Measurements from ENCODE around the gene SLC9A9.

SLC9A9 gene

GRCh38 chr3:143676747-143677146, 171.5 kb downstream of the SLC9A9 start:
- DNase-seq = no peak

DNA sequence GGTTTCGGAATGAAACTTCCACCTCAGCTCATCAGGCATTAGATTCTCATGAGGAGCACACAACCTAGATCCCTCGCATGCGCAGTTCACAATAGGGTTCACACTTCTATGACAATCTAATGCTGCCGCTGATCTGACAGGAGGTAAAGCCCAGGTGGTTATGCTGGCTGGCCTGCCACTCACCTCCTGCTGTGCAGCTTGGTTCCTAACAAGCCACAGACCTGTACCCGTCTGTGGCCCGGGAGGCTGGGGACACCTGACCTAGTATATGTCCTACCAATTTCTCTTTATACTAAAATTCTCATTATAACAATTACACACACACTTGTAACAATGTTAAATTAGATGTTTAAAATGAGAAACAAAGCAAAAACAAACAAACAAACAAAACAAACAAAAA, 172.2 kb downstream of the SLC9A9 start:
- no peak for DNase-seq

- peak; percentile 71 for DNase-seq
Measured at GRCh38 chr3:143674100-143674968, 173.9 kb downstream of the SLC9A9 start.

- DNase-seq = no peak
Measured at GRCh38 chr3:143672396-143673165, 175.7 kb downstream of the SLC9A9 start.

DNA sequence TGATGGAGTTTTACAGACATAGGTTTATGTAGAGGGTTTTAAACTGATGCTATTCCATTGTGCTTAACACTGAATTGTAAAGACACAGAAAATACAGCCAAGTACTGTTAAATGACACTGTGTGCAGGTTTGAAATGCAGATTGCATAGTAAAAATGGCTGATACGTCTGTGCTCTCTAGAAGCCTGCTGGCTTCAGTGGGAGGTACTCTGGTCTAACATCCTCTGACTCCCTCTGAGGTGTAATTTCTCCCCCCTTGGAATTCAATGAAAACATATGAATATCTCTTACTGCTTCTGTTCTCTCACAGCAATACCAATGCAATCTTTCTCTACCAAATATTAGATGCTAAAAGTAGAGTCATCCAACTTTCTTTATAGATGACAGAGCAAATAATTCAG, 176.6 kb downstream of the SLC9A9 start:
- no peak for DNase-seq

DNA sequence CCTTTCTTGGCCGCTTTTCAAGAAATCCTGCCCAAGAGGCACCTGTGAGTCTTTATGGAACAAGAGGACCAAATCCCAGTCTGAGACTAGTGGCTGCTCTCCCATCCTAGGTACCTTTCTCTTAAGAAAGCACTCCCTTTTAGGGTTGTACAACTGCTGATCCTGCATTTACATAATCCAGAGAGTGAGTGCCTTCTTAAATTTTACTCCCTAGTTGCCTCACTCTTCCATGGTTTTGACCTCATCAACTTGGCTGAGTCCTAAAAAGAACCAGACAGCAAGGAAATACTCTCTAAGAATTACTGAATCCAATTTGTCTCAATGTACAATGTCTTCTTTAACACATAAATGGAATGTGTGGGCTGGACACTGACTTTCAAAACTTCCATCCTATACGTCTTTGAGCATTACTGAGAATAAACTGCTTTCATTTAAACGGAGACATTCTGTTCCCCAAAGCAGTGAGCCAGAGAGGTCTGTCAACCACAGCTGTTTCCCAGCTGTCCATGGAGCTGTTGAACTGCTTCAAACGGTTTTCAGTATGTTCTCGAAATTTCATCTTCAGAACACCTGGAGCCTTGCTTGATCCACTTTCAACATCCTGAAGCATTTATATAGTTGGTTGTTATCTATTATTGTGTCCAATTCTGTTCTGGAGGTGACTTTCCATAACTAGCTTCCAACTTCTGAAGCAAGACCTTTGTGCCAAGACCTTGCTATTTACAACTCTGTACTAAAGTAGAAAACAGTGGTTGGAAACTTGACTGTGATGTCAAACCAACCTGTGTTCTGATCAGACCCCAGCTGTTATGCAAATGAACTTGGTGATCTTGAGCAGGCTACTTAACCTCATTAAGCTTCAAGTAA, 179.1 kb downstream of the SLC9A9 start:
- DNase-seq = no peak

- no peak for DNase-seq
Measured at GRCh38 chr3:143668385-143668784, 179.9 kb downstream of the SLC9A9 start.

GRCh38 chr3:143661677-143662076, 186.6 kb downstream of the SLC9A9 start:
- no peak for DNase-seq

DNA sequence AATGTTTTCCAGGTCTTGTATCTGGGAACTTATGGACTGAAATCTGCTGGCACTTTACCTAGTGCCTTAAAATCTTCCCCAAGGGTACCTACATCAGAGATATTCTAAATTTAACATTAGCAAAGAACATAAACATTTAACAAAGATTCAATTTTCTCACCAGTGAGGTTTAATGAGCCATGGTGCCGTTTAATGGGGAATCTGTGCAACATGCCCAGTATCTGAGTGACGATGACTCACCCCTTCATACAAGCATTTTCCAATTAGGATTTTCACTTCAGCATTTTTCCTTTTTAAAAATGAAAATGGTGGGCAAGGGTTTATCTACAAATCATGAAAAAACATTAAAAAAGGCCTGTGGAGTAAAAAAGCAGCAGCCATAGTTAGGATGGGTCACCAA, 189.4 kb downstream of the SLC9A9 start:
- no peak for DNase-seq

- DNase-seq = no peak
Measured at GRCh38 chr3:143658116-143658515, 190.2 kb downstream of the SLC9A9 start.

GRCh38 chr3:143657391-143657790, 190.9 kb downstream of the SLC9A9 start:
- no peak for DNase-seq

DNA sequence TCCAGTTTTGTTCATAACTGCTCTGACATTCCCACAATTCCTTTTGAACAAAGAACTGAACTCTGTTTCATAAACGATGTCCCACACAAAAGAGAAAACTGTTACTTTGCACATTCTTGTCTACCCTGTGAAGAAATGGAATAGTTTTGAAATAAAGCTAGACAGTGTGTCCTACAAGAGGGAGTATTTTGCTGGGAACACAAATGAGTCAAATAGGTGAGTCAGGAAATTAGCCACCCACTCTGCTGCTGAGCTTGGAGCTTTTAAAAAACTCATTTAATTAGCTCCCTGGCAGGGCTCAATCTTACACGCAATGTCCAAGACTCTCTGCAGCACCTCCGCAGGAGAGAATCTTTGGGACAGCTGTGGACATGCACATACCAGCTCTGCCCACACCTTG, 193.4 kb downstream of the SLC9A9 start:
- DNase-seq = no peak

DNA sequence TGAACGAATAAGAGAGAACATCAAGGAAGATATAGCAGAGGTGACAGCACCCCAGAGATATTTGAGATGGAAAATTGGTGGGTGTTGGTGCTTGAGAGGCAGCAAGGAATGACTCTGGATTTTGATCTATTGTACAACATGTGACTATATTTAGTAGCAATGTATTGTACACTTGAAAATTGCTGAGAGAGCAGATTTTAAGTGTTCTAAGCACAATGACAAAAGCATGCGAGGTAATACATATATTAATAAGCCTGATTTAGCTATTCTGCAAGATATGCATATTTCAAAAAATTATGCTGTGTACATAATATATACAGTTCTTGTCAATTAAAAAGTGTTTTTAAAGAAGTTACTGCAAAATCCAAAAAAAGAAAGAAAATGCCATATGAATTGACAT, 194.3 kb downstream of the SLC9A9 start:
- DNase-seq = no peak

- no peak for DNase-seq
Measured at GRCh38 chr3:143653493-143653892, 194.8 kb downstream of the SLC9A9 start.

- no peak for DNase-seq
Measured at GRCh38 chr3:143652118-143652517, 196.2 kb downstream of the SLC9A9 start.

DNA sequence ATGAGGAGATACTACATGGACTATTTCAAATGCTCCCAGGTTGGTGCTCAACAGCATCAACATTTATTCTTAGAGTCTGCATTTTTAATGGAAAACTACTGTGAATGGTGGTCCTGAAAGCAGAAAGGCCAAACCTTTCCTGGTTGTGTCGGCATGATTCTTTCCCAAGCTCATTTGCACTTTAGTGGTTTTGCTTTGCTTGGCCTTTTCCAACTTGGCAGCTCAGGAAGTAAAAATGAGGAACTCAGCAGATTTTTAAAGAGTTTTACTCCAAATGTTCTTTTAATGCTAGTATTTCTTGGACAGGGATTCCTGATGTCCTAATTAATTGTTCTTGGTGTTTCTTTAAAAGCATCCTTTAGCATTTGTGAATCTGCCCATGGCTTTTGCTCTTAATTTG, 197.4 kb downstream of the SLC9A9 start:
- DNase-seq = no peak

- DNase-seq = no peak
Measured at GRCh38 chr3:143650120-143650519, 198.1 kb downstream of the SLC9A9 start.

GRCh38 chr3:143648708-143649107, 199.6 kb downstream of the SLC9A9 start:
- DNase-seq = no peak

DNA sequence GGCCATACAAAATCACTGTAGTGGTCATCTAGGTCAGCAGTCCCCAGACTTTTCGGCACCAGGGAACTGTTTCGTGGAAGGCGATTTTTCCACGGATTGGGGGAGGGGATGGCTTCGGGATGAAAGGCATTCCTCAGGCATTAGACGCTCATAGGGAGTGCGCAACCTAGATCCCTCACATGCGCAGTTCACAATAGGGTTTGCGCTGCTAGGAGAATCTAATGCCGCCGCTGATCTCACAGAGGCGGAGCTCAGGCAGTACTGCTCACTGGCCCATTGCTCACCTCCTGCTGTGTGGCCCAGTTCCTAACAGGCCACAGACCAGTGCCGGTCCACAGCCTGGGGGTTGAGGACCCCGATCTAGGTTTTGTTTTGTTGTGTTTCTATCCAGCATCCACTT, 200.1 kb downstream of the SLC9A9 start:
- DNase-seq = no peak

DNA sequence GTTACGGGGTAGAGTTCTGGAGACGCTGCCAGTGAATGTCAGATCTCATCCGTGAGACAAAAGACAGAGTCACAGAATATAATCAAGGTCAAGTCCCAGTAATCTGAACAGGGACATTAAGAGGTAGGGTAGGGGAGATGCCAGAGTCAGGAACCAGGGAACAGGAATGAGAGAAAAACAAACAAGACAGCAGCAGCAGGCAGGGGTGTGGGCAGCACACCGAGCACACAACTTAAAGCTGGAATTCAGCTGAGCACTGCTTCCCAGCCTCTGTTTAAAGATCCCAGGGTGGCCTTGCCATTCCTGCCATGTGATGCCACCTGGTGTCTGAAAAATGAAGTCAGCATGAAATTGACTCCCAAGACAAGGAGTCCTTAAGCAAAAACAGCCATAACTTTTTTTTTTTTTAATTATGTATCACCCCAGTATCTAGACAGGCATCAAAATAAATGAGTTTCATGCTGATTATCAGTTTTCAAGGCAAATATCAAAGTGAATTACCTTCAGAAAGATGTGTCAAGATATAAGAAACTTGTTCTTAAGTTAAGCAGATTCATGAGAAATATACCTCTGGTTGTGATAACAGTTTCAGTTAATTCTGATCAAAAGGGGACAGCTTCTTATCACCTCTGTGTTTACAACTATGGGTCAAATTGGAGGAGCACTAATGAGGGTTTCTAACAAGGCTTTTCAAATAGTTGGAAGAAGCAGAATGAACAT, 203.7 kb downstream of the SLC9A9 start:
- peak; percentile 73 for DNase-seq

DNA sequence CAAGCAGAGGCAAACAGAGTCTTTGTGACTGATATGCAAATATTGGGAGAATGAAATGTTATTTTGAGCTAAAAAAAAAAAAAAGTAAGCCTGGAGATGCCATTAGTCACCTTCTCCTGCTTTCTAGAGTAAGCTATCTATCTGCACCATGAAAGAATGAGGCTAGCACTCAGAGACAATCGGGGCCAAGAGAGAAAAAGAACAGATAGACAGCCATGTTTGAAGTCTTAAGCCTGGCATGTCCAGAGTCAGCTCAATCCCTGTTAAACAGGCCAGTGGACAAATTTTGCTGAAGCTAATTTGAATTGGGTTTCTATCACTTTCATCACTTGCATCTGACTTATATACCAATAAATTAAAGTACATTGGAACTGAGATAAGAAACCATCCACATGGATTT, 204.4 kb downstream of the SLC9A9 start:
- no peak for DNase-seq

DNA sequence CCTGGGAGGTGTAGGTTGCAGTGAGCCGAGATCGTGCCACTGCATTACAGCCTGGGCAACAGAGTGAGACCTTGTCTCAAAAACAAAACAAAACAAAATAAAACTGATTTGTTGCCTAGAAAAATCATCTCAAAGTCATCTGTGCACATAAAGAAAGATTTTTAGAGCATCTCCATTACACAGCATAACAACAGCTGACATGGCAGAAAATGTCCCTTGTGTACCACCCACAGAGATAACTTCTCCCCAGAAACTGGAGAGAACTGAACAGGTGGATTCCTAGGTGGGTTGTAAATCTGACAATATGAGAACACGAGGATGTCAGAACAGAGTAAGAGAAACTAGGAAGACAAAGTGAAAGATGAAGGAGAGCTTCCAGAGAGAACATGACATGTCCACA, 207.5 kb downstream of the SLC9A9 start:
- DNase-seq = no peak

GRCh38 chr3:143637133-143637532, 211.1 kb downstream of the SLC9A9 start:
- DNase-seq = no peak
